Psoas muscle (tissue), 8 donors: ENCODE data around the gene GALNT17. TPM values are rescaled to one million over a fixed set of nuclear protein-coding genes. Genes with fewer than 3 reads are reported as not detected.

ENCODE experiments used
- ATAC-seq, 4 donors: fragments of 200-7000 bp; cut with Tn5 transposase; one replicate each; pipeline ENCODE4 v1.9.1; 2020; ENCODE audit warnings: moderate library complexity in 3 of 4, mild to moderate bottlenecking in 2 of 4
- DNase-seq, 2 donors: peaks; one replicate each; pipeline ENCODE4 v3.0.0-alpha.2; 2020
- H3K27ac ChIP-seq: fragments of 200-600 bp; one replicate; pipeline ENCODE4 v1.8.0; 2022
- H3K27me3 ChIP-seq, 3 donors: fragments of 200-600 bp in 1 of 3; one replicate each; pipeline versions ENCODE4 v1.6.1 to v1.8.0; 2013 to 2022; ENCODE audit warnings: low read length in 2 of 3, mild to moderate bottlenecking in 2 of 3, moderate library complexity in 1 of 3; ENCODE audit not compliant: insufficient read depth in 3 of 3
- H3K36me3 ChIP-seq, 2 donors: fragments of 200-600 bp in 1 of 2; one replicate each; pipeline versions ENCODE4 v1.6.1 to v1.8.0; 2013 to 2022; ENCODE audit warnings: low read depth in 1 of 2, mild to moderate bottlenecking in 1 of 2, moderate library complexity in 1 of 2; ENCODE audit not compliant: insufficient read depth in 1 of 2
- H3K4me1 ChIP-seq: fragments of 200-600 bp; one replicate; pipeline ENCODE4 v1.8.0; 2022
- H3K4me3 ChIP-seq: fragments of 200-600 bp; one replicate; pipeline ENCODE4 v1.8.0; 2022; ENCODE audit warnings: mild to moderate bottlenecking
- H3K9me3 ChIP-seq: fragments of 200-600 bp; one replicate; pipeline ENCODE4 v1.8.0; 2022
- CTCF ChIP-seq: fragments of 200-600 bp; IDR thresholded peaks from one replicate; pipeline ENCODE4 v1.8.0; 2022; ENCODE audit warnings: antibody characterized with exemption
- WGBS, 3 donors: extraction: QIAGEN DNeasy Blood & Tissue Kit; methylation state at CpG; one replicate each; pipeline versions ENCODE4 v1.1.6 to v1.1.7; 2013; 5-methylcytosine and 5-hydroxymethylcytosine counted together
- intact Hi-C, 2 donors: fragments of 100-400 bp; cut with DNase I; formaldehyde crosslinking; loops; one replicate each; pipeline versions ENCODE4 v1.11.0 to v1.14.2; 2022
- polyA plus RNA-seq, 3 donors: library from polyadenylated mRNA; stranded (reverse); fragments of 200-250 nt; gene quantifications; one replicate each; pipeline ENCODE4 v1.2.3, GENCODE V29; 2013
- total RNA-seq, 4 donors: library from RNA; stranded (reverse); fragmentation: NEBNext Ultra II Directional in 2 of 4; extraction: Animal tissue kit (Norgen Biotek cat#: 25700) in 2 of 4; gene quantifications; one replicate each; pipeline versions ENCODE4 v1.2.1 to v1.2.4, GENCODE V29; 2021 to 2023
- donor health status: healthy with polysubstance abuse.
- donor health status: DM: no; HTN: no; CAD: no; lungs with moderate emphysema.
- donor health status: Bipolar disorder and iron deficiency.
- donor health status: healthy.
- donor health status: DM: yes; HTN: yes; CAD: no.
- donor health status: DM: no; HTN: no; CAD: no.
- donor health status: DM: no; HTN: no; CAD: no.
- donor health status: DM: yes; HTN: yes; CAD: no.

Gene GALNT17
- total and polyA plus RNA-seq, 7 donors, result 0.17 to 3.5 (median 0.65) TPM

- no peaks in the 10 kb centered on the region for H3K36me3 ChIP-seq
- H3K4me3 ChIP-seq, result no peak overlapping the region
- WGBS, 3 donors, result 80 to 92% (median 89%) methylated on average over 5 of the region's 5 CpGs
- no peak for ATAC-seq
- no peak for DNase-seq
- H3K4me1 ChIP-seq, result no peaks in the 10 kb centered on the region
- intact Hi-C loops, result no loop called here
- peaks cover 0 to 5% (median 0%) of the 10 kb centered on the region in 3 donors for H3K27me3 ChIP-seq
- no peaks in the 10 kb centered on the region for H3K9me3 ChIP-seq
- H3K27ac ChIP-seq, result no peak overlapping the region
- TF ChIP-seq CTCF, result no peak
These were observed 550.2 kb downstream of the GALNT17 start for GRCh38 chr7:71682181-71682580.

GRCh38 chr7:71682841-71683781 is 551.2 kb downstream of the GALNT17 start:
- no peak for TF ChIP-seq CTCF
- Histone ChIP-seq H3K36me3 (no peaks in the 10 kb centered on the region), H3K4me3 (no peak overlapping the region), H3K9me3 (no peaks in the 10 kb centered on the region), H3K4me1 (no peaks in the 10 kb centered on the region), H3K27me3 (peaks cover 0 to 5% (median 0%) of the 10 kb centered on the region in 3 donors), H3K27ac (no peak overlapping the region)
- DNase-seq (no peak), ATAC-seq (no peak)
- WGBS, 3 donors, result 27 to 54% (median 37%) methylated on average over 21 of the region's 21 CpGs
- intact Hi-C loops, result no loop called here

GRCh38 chr7:71687286-71687685 is 555.3 kb downstream of the GALNT17 start:
- no peak for TF ChIP-seq CTCF
- 79 to 85% (median 80%) methylated on average over 12 of the region's 12 CpGs for WGBS, 3 donors
- no peak for ATAC-seq
- H3K9me3 ChIP-seq, result no peaks in the 10 kb centered on the region
- no peak for DNase-seq
- no peaks in the 10 kb centered on the region for H3K36me3 ChIP-seq
- H3K27me3 ChIP-seq, result peaks cover 0 to 5% (median 0%) of the 10 kb centered on the region in 3 donors
- no peak overlapping the region for H3K27ac ChIP-seq
- no peak overlapping the region for H3K4me3 ChIP-seq
- H3K4me1 ChIP-seq, result no peaks in the 10 kb centered on the region
- intact Hi-C loops, result no loop called here

GRCh38 chr7:71687831-71688599 is 556.1 kb downstream of the GALNT17 start:
- peaks cover 0 to 5% (median 0%) of the 10 kb centered on the region in 3 donors for H3K27me3 ChIP-seq
- H3K36me3 ChIP-seq, result no peaks in the 10 kb centered on the region
- intact Hi-C loops, result no loop called here
- ATAC-seq, result no peak
- no peaks in the 10 kb centered on the region for H3K4me1 ChIP-seq
- H3K4me3 ChIP-seq, result no peak overlapping the region
- 74 to 78% (median 76%) methylated on average over 11 of the region's 11 CpGs for WGBS, 3 donors
- no peak for DNase-seq
- no peaks in the 10 kb centered on the region for H3K9me3 ChIP-seq
- no peak overlapping the region for H3K27ac ChIP-seq
- TF ChIP-seq CTCF, result no peak
